Ovary (tissue), 9 donors: Measurements from ENCODE around the gene PTCHD4. TPM values are rescaled to one million over a fixed set of nuclear protein-coding genes. Genes with fewer than 3 reads are reported as not detected.

Experiments
- DNase-seq, 5 donors: peaks; one replicate each; pipeline ENCODE4 v3.0.0-alpha.2; 2019 to 2020
- H3K27ac ChIP-seq, 2 donors: fragments of 200-600 bp; one replicate each; pipeline versions ENCODE4 v1.5.1 to v1.8.0; 2019 to 2022
- H3K27me3 ChIP-seq: fragments of 200-600 bp; one replicate; pipeline ENCODE4 v1.8.0; 2022
- H3K36me3 ChIP-seq: fragments of 200-600 bp; sonication (generic); one replicate; pipeline ENCODE4 v1.5.1; 2019
- H3K4me1 ChIP-seq: one replicate; pipeline ENCODE4 v1.8.1; 2013; ENCODE audit warnings: mild to moderate bottlenecking, moderate library complexity; ENCODE audit not compliant: insufficient read depth
- H3K4me3 ChIP-seq: fragments of 200-600 bp; sonication (generic); one replicate; pipeline ENCODE4 v1.5.1; 2017
- H3K9me3 ChIP-seq, 2 donors: fragments of 200-600 bp in 1 of 2; sonication (generic) in 1 of 2; one replicate each; pipeline versions ENCODE4 v1.5.1 to v1.8.1; 2013 to 2019; ENCODE audit warnings: mild to moderate bottlenecking in 1 of 2, moderate library complexity in 1 of 2
- CTCF ChIP-seq, 3 donors: fragments of 450-650 bp in 2 of 3; fragments of 200-600 bp in 1 of 3; IDR thresholded peaks; one replicate each; pipeline versions ENCODE4 v1.5.1 to v1.8.0; 2016 to 2022; ENCODE audit warnings: antibody characterized with exemption in 3 of 3, mild to moderate bottlenecking in 1 of 3
- EP300 ChIP-seq: sonication (generic); formaldehyde crosslinking; IDR thresholded peaks from one replicate; pipeline ENCODE4 v1.6.1; 2017; ENCODE audit warnings: antibody characterized with exemption
- POLR2A ChIP-seq: fragments of 450-650 bp; IDR thresholded peaks from one replicate; pipeline ENCODE4 v1.6.1; 2017; ENCODE audit warnings: antibody characterized with exemption, mild to moderate bottlenecking, moderate library complexity
- WGBS, 3 donors: extraction: QIAGEN DNeasy Blood & Tissue Kit in 1 of 3; methylation state at CpG; one replicate each; pipeline versions ENCODE4 v1.1.5 to v1.1.7; 2013 to 2017; 5-methylcytosine and 5-hydroxymethylcytosine counted together
- intact Hi-C, 4 donors: fragments of 100-400 bp; cut with DNase I; formaldehyde crosslinking; loops; one replicate each; pipeline versions ENCODE4 v1.11.0 to v1.15.1; 2022 to 2023
- polyA plus RNA-seq, 2 donors: library from polyadenylated mRNA; stranded (reverse); fragments of 200-250 nt in 1 of 2; fragments of 350-450 nt in 1 of 2; fragmentation: Illumina TruSeq in 1 of 2; extraction: RNeasy Lipid Tissue Mini Kit (QIAGEN cat#74804) in 1 of 2; gene quantifications; one replicate each; pipeline ENCODE4 v1.2.3, GENCODE V29; 2013 to 2014
- total RNA-seq, 7 donors: library from RNA; depleted of rRNA in 2 of 7; stranded (reverse); fragments of >200 nt in 2 of 7; fragmentation: NEBNext Ultra II Directional in 3 of 7; extraction: Animal tissue kit (Norgen Biotek cat#: 25700) in 3 of 7; gene quantifications; one replicate each; pipeline versions ENCODE4 v1.1.0 to v1.2.4, GENCODE V29; 2016 to 2023
- donor health status: DM: no; HTN: no; CAD: no; lungs with moderate emphysema.
- donor health status: DM: no; HTN: no; CAD: no.
- donor health status: Bipolar disorder and iron deficiency.
- donor health status: DM: yes; HTN: yes; CAD: no.
- donor health status: DM: no; HTN: no; CAD: no.
- donor health status: DM: yes; HTN: yes; CAD: no.

PTCHD4 gene
- total and polyA plus RNA-seq, 9 donors, result 0.07 to 4.6 (median 0.81) TPM

DNA sequence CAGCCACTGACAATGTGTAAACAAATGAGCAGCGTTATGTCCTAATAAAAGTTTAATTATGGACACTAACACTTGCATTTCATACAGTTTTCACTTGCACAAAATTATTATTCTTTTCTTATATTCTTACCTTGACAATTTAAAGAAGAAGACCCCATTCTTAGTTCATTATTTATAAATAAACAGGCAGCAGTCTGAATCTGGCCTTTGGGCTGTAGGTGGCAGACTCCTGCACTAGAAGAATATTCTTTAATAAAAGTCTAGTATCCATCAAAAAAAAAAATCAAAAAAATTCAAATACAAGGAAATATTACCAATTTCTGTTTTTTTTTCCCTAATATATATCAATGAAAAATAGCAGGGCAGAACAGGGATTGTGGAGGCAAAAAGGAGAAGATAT, 24.8 kb downstream of the PTCHD4 start:
- H3K36me3 ChIP-seq, result no peaks in the 10 kb centered on the region
- H3K4me3 ChIP-seq, result no peak overlapping the region
- DNase-seq, result no peak
- WGBS, 3 donors, result 70 to 84% (median 81%) methylated on average over 1 of the region's 1 CpG
- H3K27ac ChIP-seq, result no peak overlapping the region
- intact Hi-C loops, result no loop called here
- no peaks in the 10 kb centered on the region for H3K9me3 ChIP-seq
- TF ChIP-seq EP300, result no peak
- H3K4me1 ChIP-seq, result no peaks in the 10 kb centered on the region
- H3K27me3 ChIP-seq, result no peaks in the 10 kb centered on the region

DNA sequence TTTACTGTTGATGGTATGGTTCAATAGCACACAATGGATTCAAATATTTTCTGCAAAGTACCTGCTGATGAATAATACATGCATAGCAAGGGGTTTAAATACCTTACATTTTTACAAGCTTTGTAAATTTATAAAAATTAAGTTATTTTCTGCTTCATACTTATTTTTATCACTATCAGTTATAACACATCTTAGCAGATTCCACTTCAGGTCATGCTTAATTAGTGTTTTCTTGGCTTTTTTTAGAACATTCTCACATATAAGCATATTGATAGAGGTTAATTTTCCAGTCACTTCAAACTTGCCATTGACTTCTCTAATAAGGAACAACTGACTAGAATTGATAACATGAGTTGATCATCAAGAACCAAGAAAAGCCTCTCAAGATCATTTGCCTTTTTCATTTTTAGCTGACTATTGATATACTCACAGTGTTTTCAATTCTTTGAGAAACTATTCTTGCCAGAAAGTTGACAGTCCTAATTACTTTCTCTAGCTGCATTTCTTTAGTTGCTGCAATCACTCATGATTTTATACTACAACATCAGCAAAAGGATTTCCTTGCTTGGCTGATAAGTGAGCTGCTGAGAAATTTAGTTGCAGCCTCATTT, 25.8 kb downstream of the PTCHD4 start:
- intact Hi-C loops, result no loop called here
- no peak for DNase-seq
- Histone ChIP-seq H3K4me1 (no peaks in the 10 kb centered on the region), H3K27ac (no peak overlapping the region), H3K4me3 (no peak overlapping the region), H3K36me3 (no peaks in the 10 kb centered on the region), H3K9me3 (no peaks in the 10 kb centered on the region), H3K27me3 (no peaks in the 10 kb centered on the region)
- TF ChIP-seq EP300 (no peak), POLR2A (no peak), CTCF (IDR thresholded peaks at IDR 0.05) (no peak)

- no peak for TF ChIP-seq POLR2A
- TF ChIP-seq EP300, result no peak
- TF ChIP-seq CTCF (IDR thresholded peaks at IDR 0.05), result no peak
- intact Hi-C loops, result no loop called here
- DNase-seq, result no peak
- Histone ChIP-seq H3K27ac (no peak overlapping the region), H3K4me1 (no peaks in the 10 kb centered on the region), H3K36me3 (no peaks in the 10 kb centered on the region), H3K27me3 (no peaks in the 10 kb centered on the region), H3K9me3 (no peaks in the 10 kb centered on the region), H3K4me3 (no peak overlapping the region)
These were observed 26.8 kb downstream of the PTCHD4 start for GRCh38 chr6:48084201-48084600.

DNA sequence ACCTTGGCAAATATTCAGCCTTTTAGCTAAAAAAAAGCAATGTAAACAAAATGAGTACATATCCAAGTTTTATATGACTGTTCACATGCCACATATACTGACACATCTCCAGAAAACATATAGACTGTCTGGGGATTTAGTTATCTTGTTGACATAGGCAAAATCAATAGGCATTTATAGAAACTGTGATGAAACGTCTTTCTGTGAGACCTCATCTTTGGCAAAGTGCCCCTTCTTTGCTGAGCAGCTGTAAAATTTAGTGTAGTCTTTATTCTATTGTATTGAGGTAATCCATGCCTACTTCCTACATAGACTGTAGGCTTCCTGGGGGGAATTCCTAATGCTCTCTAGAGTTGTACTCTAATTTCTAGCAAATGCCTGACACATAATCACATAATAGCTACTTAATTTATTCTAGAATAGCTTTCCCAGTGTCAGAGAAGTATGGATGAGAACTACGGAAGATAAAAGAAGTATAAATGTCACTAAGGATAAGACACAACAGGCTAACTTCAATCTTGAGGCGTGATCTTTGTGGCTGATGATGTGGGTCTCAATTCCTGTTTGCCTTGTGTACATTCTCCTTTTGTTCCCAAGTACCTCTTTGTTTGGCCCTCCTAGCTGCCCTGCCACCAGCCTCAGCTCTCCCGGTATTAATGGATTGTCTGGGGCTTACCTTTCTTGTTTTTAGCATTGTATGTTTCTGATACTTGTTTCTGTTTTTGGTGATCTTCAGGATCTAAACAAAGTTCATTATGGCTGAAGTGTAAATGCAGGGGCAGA, 30.6 kb downstream of the PTCHD4 start:
- WGBS, 3 donors, result 76 to 78% (median 76%) methylated on average over 4 of the region's 4 CpGs
- H3K4me1 ChIP-seq, result no peaks in the 10 kb centered on the region
- H3K27me3 ChIP-seq, result no peaks in the 10 kb centered on the region
- no peak overlapping the region for H3K27ac ChIP-seq
- intact Hi-C loops, result no loop called here
- H3K36me3 ChIP-seq, result no peaks in the 10 kb centered on the region
- H3K4me3 ChIP-seq, result no peak overlapping the region
- TF ChIP-seq EP300 (no peak), POLR2A (no peak), CTCF (IDR thresholded peaks at IDR 0.05) (no peak)
- H3K9me3 ChIP-seq, result no peaks in the 10 kb centered on the region
- no peak for DNase-seq

GRCh38 chr6:48078120-48078519, 32.9 kb downstream of the PTCHD4 start:
- TF ChIP-seq POLR2A, result no peak
- no peak for TF ChIP-seq EP300
- no peak for TF ChIP-seq CTCF (IDR thresholded peaks at IDR 0.05)

More at GRCh38 chr6:48078120-48078519, 32.9 kb downstream of the PTCHD4 start:
- Histone ChIP-seq H3K27me3 (no peaks in the 10 kb centered on the region), H3K27ac (no peak overlapping the region), H3K4me3 (no peak overlapping the region), H3K9me3 (no peaks in the 10 kb centered on the region), H3K4me1 (no peaks in the 10 kb centered on the region), H3K36me3 (no peaks in the 10 kb centered on the region)
- intact Hi-C loops, result no loop called here
- DNase-seq, result no peak
